Right ventricle myocardium inferior (tissue), 1 donor: ENCODE measurements around the gene NR4A1. TPM values are rescaled to one million over a fixed set of nuclear protein-coding genes. Genes with fewer than 3 reads are reported as not detected.

Source experiments
- ATAC-seq: fragments of 200-7000 bp; cut with Tn5 transposase; one replicate; pipeline ENCODE4 v1.9.1; 2020; ENCODE audit warnings: mild to moderate bottlenecking, moderate library complexity
- DNase-seq: peaks from one replicate; pipeline ENCODE4 v3.0.0; 2021; ENCODE audit errors: missing footprints
- intact Hi-C: fragments of 100-400 bp; cut with DNase I; formaldehyde crosslinking; loops from one replicate; pipeline ENCODE4 v1.11.0; 2022
- total RNA-seq: library from RNA; stranded (reverse); fragmentation: NEBNext Ultra II Directional; extraction: Animal tissue kit (Norgen Biotek cat#: 25700); gene quantifications from one replicate; pipeline ENCODE4 v1.2.1, GENCODE V29; 2021
- donor health status: DM: no; HTN: yes; CAD: no; lungs with severe emphysema.

NR4A1 gene
- total RNA-seq, 1 donor from 2014 or later = 40.6 TPM

GRCh38 chr12:52066346-52067080, 15.3 kb downstream of the NR4A1 start:
- intact Hi-C loops = no loop called here
- no peak for DNase-seq
- no peak for ATAC-seq

GRCh38 chr12:52067081-52067374, 15.8 kb downstream of the NR4A1 start:
- ATAC-seq (no peak), DNase-seq (no peak)
- intact Hi-C loops = no loop called here

- ATAC-seq (peak; percentile 99), DNase-seq (peak; percentile 93)
- intact Hi-C loops = loop anchor here (1.0 kb wide), 2 partner anchors 18 to 44 kb away; partner anchors contain the start of gene NR4A1
These were observed 18.3 kb downstream of the NR4A1 start, which contains the start of gene ATG101 for GRCh38 chr12:52069327-52070184. ATG101 (plus strand) TSS chr12:52069978; CDS start chr12:52073651, 3,673 bp downstream.

- ATAC-seq (peak; percentile 30), DNase-seq (no peak)
- intact Hi-C loops = no loop called here
These were observed 19.1 kb downstream of the NR4A1 start for GRCh38 chr12:52070185-52070925.

GRCh38 chr12:52073531-52074381, 22.5 kb downstream of the NR4A1 start:
- intact Hi-C loops = no loop called here
- no peak for DNase-seq
- ATAC-seq = no peak

GRCh38 chr12:52074971-52075724, 23.9 kb downstream of the NR4A1 start:
- DNase-seq (no peak), ATAC-seq (no peak)
- intact Hi-C loops = no loop called here

GRCh38 chr12:52076811-52077210, 25.6 kb downstream of the NR4A1 start:
- intact Hi-C loops = no loop called here
- no peak for DNase-seq
- ATAC-seq = no peak

- ATAC-seq (no peak), DNase-seq (no peak)
- intact Hi-C loops = no loop called here
These were observed 27.0 kb downstream of the NR4A1 start for GRCh38 chr12:52078276-52078675.

- peak; percentile 18 for ATAC-seq
- no peak for DNase-seq
- intact Hi-C loops = no loop called here
These were observed 28.5 kb downstream of the NR4A1 start, which contains the start of gene SMIM41 for GRCh38 chr12:52079576-52080402. SMIM41 (plus strand) TSS chr12:52079704; CDS start chr12:52079780, 76 bp downstream.

- intact Hi-C loops = no loop called here
- no peak for DNase-seq
- no peak for ATAC-seq
These were observed 29.4 kb downstream of the NR4A1 start for GRCh38 chr12:52080403-52081251.

- ATAC-seq (peak; percentile 20), DNase-seq (no peak)
- intact Hi-C loops = no loop called here
These were observed 30.1 kb downstream of the NR4A1 start for GRCh38 chr12:52081263-52081733.

- ATAC-seq = peak; percentile 54
- intact Hi-C loops = loop anchor here (2.0 kb wide), 2 partner anchors 39 to 89 kb away; no protein-coding TSS in a partner anchor
- no peak for DNase-seq
These were observed 30.9 kb downstream of the NR4A1 start for GRCh38 chr12:52082026-52082668.

- no peak for ATAC-seq
- intact Hi-C loops = loop anchor here (2.0 kb wide), 2 partner anchors 38 to 90 kb away; no protein-coding TSS in a partner anchor
These were observed 31.4 kb downstream of the NR4A1 start for GRCh38 chr12:52082669-52082987.

GRCh38 chr12:52082988-52083637, 31.9 kb downstream of the NR4A1 start:
- intact Hi-C loops = loop anchor here (1.0 to 2.0 kb wide), 3 partner anchors 38 to 90 kb away; no protein-coding TSS in a partner anchor
- ATAC-seq (peak; percentile 46), DNase-seq (no peak)

More at GRCh38 chr12:52082669-52082987, 31.4 kb downstream of the NR4A1 start:
- DNase-seq = no peak

GRCh38 chr12:52083638-52083996, 32.4 kb downstream of the NR4A1 start:
- no peak for ATAC-seq
- intact Hi-C loops = loop anchor here (1.0 to 2.0 kb wide), 3 partner anchors 37 to 91 kb away; no protein-coding TSS in a partner anchor

More at GRCh38 chr12:52083638-52083996, 32.4 kb downstream of the NR4A1 start:
- no peak for DNase-seq
